Fibroblast of mammary gland (primary cell): ENCODE data around the gene AQP7.
"Not testable (repeated sequence)": the region's sequence is repeated elsewhere in the genome, so short reads cannot be mapped to it uniquely, and the experiment has no call there.

Source experiments
- DNase-seq: peaks from one replicate; pipeline ENCODE4 v3.0.0-alpha.2; 2010; ENCODE audit warnings: low read depth
- H3K4me3 ChIP-seq: 2 replicates; pipeline ENCODE4 v1.5.1; 2011; ENCODE audit warnings: low read depth, mild to moderate bottlenecking, low read length, moderate library complexity; ENCODE audit not compliant: control insufficient read depth
- TF ChIP-seq, protein P1 (sequence below): conservative IDR thresholded peaks from 2 replicates; pipeline ENCODE4 v1.5.1; 2011; ENCODE audit warnings: low read depth, low read length, inconsistent platforms; ENCODE audit not compliant: control insufficient read depth, insufficient read depth

Gene AQP7

DNA sequence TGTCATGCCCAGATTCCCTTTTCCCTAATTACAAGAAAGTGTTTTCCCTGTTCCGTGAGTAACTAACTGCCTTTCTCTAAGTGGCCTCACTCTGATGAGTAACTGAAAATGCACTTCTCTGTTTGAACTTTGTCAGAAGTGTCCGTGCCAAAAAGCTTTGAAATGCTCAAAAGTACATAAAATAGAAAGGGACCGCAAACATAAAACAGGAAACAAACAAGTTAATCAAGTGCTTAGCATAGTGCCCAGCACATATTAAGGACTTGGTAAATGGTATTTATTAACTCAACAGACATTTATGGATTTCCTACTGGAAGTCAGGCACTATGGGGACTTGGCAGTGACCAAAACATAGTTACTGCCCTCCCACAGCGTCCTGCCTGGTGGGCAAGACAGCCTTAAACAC is 22.8 kb upstream of the AQP7 start:
- no peak for DNase-seq
- H3K4me3 ChIP-seq, result no peak overlapping the region
- TF ChIP-seq, protein P1, sequence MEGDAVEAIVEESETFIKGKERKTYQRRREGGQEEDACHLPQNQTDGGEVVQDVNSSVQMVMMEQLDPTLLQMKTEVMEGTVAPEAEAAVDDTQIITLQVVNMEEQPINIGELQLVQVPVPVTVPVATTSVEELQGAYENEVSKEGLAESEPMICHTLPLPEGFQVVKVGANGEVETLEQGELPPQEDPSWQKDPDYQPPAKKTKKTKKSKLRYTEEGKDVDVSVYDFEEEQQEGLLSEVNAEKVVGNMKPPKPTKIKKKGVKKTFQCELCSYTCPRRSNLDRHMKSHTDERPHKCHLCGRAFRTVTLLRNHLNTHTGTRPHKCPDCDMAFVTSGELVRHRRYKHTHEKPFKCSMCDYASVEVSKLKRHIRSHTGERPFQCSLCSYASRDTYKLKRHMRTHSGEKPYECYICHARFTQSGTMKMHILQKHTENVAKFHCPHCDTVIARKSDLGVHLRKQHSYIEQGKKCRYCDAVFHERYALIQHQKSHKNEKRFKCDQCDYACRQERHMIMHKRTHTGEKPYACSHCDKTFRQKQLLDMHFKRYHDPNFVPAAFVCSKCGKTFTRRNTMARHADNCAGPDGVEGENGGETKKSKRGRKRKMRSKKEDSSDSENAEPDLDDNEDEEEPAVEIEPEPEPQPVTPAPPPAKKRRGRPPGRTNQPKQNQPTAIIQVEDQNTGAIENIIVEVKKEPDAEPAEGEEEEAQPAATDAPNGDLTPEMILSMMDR, result no peak

DNA sequence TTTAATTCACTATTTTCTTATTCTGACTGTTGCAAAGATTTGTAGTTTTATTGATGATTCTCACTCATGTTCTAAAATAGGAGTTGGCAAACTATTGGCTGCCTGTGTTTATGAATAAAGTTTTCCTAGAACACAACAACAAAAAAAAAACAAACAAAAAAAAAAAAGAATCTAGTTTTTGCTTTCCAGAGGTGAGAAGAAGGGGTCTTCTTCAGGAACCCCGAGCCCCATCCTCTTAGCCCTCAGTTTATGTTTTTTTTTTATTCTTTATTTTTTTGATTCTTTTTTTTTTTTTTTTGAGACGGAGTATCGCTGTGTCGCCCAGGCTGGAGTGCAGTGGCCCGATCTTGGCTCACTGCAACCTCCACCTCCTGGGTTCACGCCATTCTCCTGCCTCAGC is 22.1 kb upstream of the AQP7 start:
- H3K4me3 ChIP-seq, DNase-seq: not testable (repeated sequence)

DNA sequence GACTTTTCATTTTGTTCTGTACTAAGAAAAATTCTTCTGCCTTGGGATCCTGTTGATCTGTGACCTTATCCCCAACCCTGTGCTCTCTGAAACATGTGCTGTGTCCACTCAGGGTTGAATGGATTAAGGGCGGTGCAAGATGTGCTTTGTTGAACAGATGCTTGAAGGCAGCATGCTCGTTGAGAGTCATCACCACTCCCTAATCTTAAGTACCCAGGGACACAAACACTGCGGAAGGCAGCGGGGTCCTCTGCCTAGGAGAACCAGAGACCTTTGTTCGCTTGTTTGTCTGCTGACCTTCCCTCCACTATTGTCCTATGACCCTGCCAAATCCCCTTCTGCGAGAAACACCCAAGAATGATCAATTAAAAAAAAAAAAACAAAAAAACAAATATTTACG is 21.7 kb upstream of the AQP7 start:
- not testable (repeated sequence) for DNase-seq, H3K4me3 ChIP-seq

DNA sequence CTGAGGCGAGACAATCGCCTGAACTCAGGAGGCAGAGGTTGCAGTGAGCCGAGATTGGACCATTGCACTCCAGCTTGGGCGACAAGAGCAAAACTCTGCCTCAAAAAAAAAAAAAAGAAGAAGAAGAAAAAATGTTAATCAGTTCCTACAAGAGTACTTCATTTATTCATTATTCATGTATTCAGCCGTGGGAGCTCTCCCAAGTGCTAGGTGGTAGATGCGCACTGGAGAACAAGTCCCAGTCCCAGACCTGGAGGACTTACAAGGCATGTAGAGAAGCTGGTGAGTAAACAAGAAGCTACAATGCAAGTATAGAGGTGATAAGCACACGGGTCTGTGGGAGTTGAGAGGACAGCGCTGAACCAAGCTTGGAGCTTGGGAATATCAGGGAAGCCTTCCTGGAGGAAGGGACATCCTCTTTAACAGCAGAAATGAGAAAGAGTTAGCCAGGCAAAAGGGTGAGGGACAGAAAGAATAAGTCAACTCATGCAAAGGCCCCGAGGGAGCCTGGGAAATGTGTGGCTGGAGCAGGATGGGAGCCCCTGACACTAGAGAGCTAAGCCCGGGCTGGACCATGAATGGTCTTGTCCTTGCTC is 17.4 kb upstream of the AQP7 start:
- DNase-seq, result no peak
- no peak overlapping the region for H3K4me3 ChIP-seq
- TF ChIP-seq, protein P1, result no peak

DNA sequence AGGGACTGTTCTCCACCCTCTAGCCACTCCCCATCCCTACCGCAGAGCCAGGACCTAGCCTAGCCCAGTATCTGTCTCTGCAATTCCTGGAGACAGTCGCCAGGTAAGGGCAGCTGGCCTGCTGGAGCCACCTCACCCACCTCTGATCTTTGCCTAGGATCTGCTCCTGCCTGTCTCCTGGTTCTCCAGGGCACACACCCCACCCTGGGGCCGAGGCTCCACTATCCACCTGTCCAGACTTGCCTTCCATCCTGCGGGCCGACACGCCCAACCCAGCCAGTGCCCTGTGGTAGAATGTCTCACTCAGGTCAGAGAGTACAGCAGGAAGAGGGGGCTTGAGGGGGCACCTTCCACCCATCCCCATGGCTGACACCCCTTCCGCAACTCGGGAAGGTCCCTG is 15.7 kb upstream of the AQP7 start:
- DNase-seq, result no peak
- TF ChIP-seq, protein P1, result no peak
- no peak overlapping the region for H3K4me3 ChIP-seq

DNA sequence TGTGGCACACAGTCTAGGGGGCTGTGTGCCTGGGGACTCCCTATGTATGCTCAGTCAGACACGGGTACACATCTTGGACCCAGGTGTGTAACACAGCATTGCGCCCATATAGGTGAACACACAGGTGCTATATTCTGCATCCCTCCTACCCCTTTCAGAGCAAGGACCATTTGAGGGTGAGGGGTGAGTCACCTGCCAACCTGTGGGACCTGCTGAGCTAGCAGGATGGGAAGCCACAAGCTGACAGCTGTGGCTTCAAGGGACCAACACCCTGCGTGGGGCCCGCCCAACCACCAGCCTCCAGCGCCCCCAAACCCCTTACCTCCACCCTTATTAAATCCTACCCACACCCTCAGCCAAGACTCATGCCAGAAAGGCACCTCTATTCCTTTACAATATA is 14.6 kb upstream of the AQP7 start:
- H3K4me3 ChIP-seq, result no peak overlapping the region
- DNase-seq, result no peak
- TF ChIP-seq, protein P1, result no peak

DNA sequence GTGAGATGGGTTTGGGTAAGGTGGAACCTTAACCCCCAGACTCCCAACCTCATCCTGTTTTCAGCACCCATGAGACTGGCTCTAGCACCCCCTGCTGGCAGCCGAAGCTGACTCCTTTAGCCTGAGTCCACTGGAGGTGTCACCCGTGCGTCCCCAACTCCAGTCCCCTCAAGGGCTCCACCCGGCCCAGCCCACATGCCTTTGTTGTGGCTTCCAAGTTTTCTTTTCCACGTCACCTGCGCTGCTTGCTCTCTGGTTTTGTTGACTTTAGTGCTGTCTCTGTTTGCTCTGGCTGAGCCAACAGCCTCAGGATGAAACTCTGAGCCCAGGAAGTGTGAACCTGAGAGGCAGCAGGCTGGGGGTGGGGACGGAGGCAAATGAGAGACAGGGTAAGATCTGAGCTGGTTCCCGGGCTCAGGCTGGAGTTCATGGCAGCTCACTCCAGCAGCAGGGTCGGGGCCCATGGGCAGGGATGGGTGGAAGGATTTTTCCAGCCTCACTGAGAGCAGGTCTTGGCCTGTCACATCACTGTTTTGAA is 13.2 kb upstream of the AQP7 start:
- peak; percentile 51 for DNase-seq
- TF ChIP-seq, protein P1, result peak; percentile 79
- H3K4me3 ChIP-seq, result no peak overlapping the region

DNA sequence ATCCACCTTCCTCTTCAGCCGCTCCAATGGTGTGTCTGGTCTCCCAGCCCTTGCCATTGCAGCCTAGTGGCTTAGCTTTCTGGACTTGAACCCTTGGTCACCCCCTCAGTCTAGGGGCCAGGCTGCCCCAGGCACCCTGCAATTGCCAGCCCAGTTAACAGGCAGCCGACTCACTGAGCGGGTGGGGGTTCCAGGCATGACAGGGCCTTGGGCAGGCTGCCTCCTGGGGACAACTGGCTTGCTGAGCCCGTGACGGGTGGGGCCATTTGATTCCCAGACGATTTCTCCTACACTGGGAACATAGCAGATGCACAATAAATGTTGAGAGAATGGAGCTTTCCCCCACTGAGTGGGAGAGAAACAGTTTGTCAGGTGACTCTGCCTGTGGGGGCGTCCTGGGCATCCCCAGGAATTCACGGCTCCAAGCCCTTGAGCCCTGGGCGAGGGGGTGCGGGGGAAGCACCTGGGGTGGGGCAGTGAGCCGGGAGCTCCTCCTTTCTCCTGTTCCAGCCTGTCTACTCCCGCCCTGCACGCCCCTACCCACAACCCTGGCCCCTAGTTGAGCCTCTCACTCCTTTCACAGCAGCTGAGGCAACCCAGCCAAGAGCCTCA is 12.6 kb upstream of the AQP7 start:
- H3K4me3 ChIP-seq, result no peak overlapping the region
- DNase-seq, result no peak
- TF ChIP-seq, protein P1, result no peak
